Lung (tissue), 12 donors: ENCODE measurements around the gene DOCK1. TPM values are rescaled to one million over a fixed set of nuclear protein-coding genes. Genes with fewer than 3 reads are reported as not detected.

Experiments
- ATAC-seq: fragments of 200-7000 bp; cut with Tn5 transposase; one replicate; pipeline ENCODE4 v1.9.1; 2020; ENCODE audit warnings: moderate number of reproducible peaks; ENCODE audit not compliant: insufficient read depth, low FRiP score
- DNase-seq, 3 donors: peaks; one replicate each; pipeline ENCODE4 v3.0.0-alpha.2; 2013 to 2017
- H3K27ac ChIP-seq, 2 donors: one replicate each; pipeline ENCODE4 v1.5.1; 2013; ENCODE audit warnings: mild to moderate bottlenecking in 2 of 2, moderate library complexity in 2 of 2, control low read depth in 1 of 2, inconsistent platforms in 1 of 2, low read depth in 1 of 2, low read length in 1 of 2
- H3K27me3 ChIP-seq, 3 donors: one replicate each; pipeline ENCODE4 v1.5.1; 2013; ENCODE audit warnings: low read length in 2 of 3; ENCODE audit not compliant: control insufficient read depth in 3 of 3, insufficient read depth in 3 of 3
- H3K36me3 ChIP-seq, 4 donors: one replicate each; pipeline ENCODE4 v1.5.1; 2013; ENCODE audit warnings: low read length in 4 of 4, mild to moderate bottlenecking in 1 of 4, moderate library complexity in 1 of 4; ENCODE audit not compliant: control insufficient read depth in 4 of 4, insufficient read depth in 4 of 4
- H3K4me1 ChIP-seq, 5 donors: one replicate each; pipeline ENCODE4 v1.5.1; 2013; ENCODE audit warnings: low read length in 5 of 5, mild to moderate bottlenecking in 2 of 5, moderate library complexity in 1 of 5; ENCODE audit not compliant: control insufficient read depth in 5 of 5, insufficient read depth in 5 of 5
- H3K4me3 ChIP-seq: one replicate; pipeline ENCODE4 v1.5.1; 2013; ENCODE audit warnings: mild to moderate bottlenecking, control low read depth, moderate library complexity
- H3K9ac ChIP-seq, 2 donors: one replicate each; pipeline ENCODE4 v1.5.1; 2013; ENCODE audit warnings: low read length in 2 of 2, control low read depth in 1 of 2; ENCODE audit not compliant: insufficient read depth in 1 of 2
- H3K9me3 ChIP-seq, 4 donors: one replicate each; pipeline ENCODE4 v1.5.1; 2013; ENCODE audit warnings: low read length in 3 of 4, mild to moderate bottlenecking in 1 of 4, moderate library complexity in 1 of 4; ENCODE audit not compliant: control insufficient read depth in 4 of 4, insufficient read depth in 3 of 4
- CTCF ChIP-seq: IDR thresholded peaks from 2 replicates; pipeline ENCODE4 v1.5.1; 2012; ENCODE audit warnings: mild to moderate bottlenecking; ENCODE audit errors: control extremely low read depth, extremely low read depth
- WGBS, 2 donors: extraction: QIAGEN DNeasy Blood & Tissue Kit; methylation state at CpG; one replicate each; pipeline ENCODE4 v1.1.7; 2013; 5-methylcytosine and 5-hydroxymethylcytosine counted together
- polyA plus RNA-seq, 2 donors: library from polyadenylated mRNA; stranded (reverse); fragments of 200-250 nt; gene quantifications; one replicate each; pipeline ENCODE4 v1.2.1, GENCODE V29; 2013
- total RNA-seq, 2 donors: library from RNA; depleted of rRNA in 1 of 2; stranded (reverse); fragments of >200 nt in 1 of 2; gene quantifications; one replicate each; pipeline ENCODE4 v1.2.1, GENCODE V29; 2014 to 2021
- donor health status: control.
- donor health status: control.
- donor health status: Bipolar disorder and iron deficiency.
- donor health status: healthy.
- donor health status: DM: yes; HTN: yes; CAD: no.

Gene DOCK1
- total and polyA plus RNA-seq, 4 donors = 11.2 to 102 (median 30.5) TPM

GRCh38 chr10:127376071-127376470, 470.8 kb downstream of the DOCK1 start:
- H3K9me3 ChIP-seq = peaks cover 0 to 5% (median 0%) of the 10 kb centered on the region in 4 donors
- no peak overlapping the region for H3K9ac ChIP-seq
- H3K27ac ChIP-seq = no peak overlapping the region
- 93 to 100% methylated on average over 2 of the region's 2 CpGs for WGBS, 2 donors
- H3K27me3 ChIP-seq = no peaks in the 10 kb centered on the region
- H3K4me3 ChIP-seq = no peak overlapping the region
- peaks cover 0 to 16% (median 3%) of the 10 kb centered on the region in 5 donors for H3K4me1 ChIP-seq
- ATAC-seq (no peak), DNase-seq (no peak)
- peaks cover 3 to 20% (median 15%) of the 10 kb centered on the region in 4 donors for H3K36me3 ChIP-seq
- TF ChIP-seq CTCF = no peak

- Histone ChIP-seq H3K27me3 (no peaks in the 10 kb centered on the region), H3K4me3 (no peak overlapping the region), H3K27ac (no peak overlapping the region), H3K4me1 (peaks cover 0 to 16% (median 3%) of the 10 kb centered on the region in 5 donors), H3K9me3 (peaks cover 0 to 5% (median 0%) of the 10 kb centered on the region in 4 donors), H3K9ac (no peak overlapping the region), H3K36me3 (peaks cover 11 to 25% (median 18%) of the 10 kb centered on the region in 4 donors)
- DNase-seq (no peak), ATAC-seq (no peak)
- 95 to 99% methylated on average over 5 of the region's 5 CpGs for WGBS, 2 donors
- no peak for TF ChIP-seq CTCF
Observed at GRCh38 chr10:127378628-127379027, 473.4 kb downstream of the DOCK1 start.

GRCh38 chr10:127384532-127384931, 479.3 kb downstream of the DOCK1 start:
- Histone ChIP-seq H3K27ac (no peak overlapping the region), H3K4me1 (no peaks in the 10 kb centered on the region), H3K9me3 (no peaks in the 10 kb centered on the region), H3K9ac (no peak overlapping the region), H3K27me3 (no peaks in the 10 kb centered on the region), H3K4me3 (no peak overlapping the region), H3K36me3 (peaks cover 4 to 26% (median 14%) of the 10 kb centered on the region in 4 donors)
- TF ChIP-seq CTCF = no peak
- ATAC-seq (no peak), DNase-seq (no peak)
- WGBS, 2 donors = 95% methylated on average over 18 of the region's 18 CpGs

GRCh38 chr10:127385066-127385465, 479.8 kb downstream of the DOCK1 start:
- DNase-seq = no peak
- H3K27ac ChIP-seq = no peak overlapping the region

More at GRCh38 chr10:127385066-127385465, 479.8 kb downstream of the DOCK1 start:
- no peaks in the 10 kb centered on the region for H3K4me1 ChIP-seq
- ATAC-seq = no peak
- WGBS, 2 donors = 95 to 98% methylated on average over 3 of the region's 3 CpGs
- peaks cover 4 to 26% (median 14%) of the 10 kb centered on the region in 4 donors for H3K36me3 ChIP-seq
- no peaks in the 10 kb centered on the region for H3K27me3 ChIP-seq
- no peak for TF ChIP-seq CTCF
- H3K4me3 ChIP-seq = no peak overlapping the region
- H3K9me3 ChIP-seq = no peaks in the 10 kb centered on the region
- no peak overlapping the region for H3K9ac ChIP-seq
